Hepatic stellate cell (primary cell): ENCODE data around the gene CDK5RAP3.

Source experiments
- DNase-seq: peaks from one replicate; pipeline ENCODE4 v3.0.0; 2011; ENCODE audit warnings: low spot score

Gene CDK5RAP3

GRCh38 chr17:47949197-47949759, 21.6 kb upstream of the CDK5RAP3 start:
- peak; percentile 83 for DNase-seq

- DNase-seq: no peak
Measured at GRCh38 chr17:47949946-47950345, 21.0 kb upstream of the CDK5RAP3 start.

GRCh38 chr17:47950448-47950847, 20.5 kb upstream of the CDK5RAP3 start:
- no peak for DNase-seq

GRCh38 chr17:47952171-47953021, 18.5 kb upstream of the CDK5RAP3 start:
- no peak for DNase-seq

- no peak for DNase-seq
Measured at GRCh38 chr17:47953909-47954308, 17.0 kb upstream of the CDK5RAP3 start.

GRCh38 chr17:47955497-47956461, 15.1 kb upstream of the CDK5RAP3 start:
- no peak for DNase-seq

GRCh38 chr17:47956791-47957590, 13.9 kb upstream of the CDK5RAP3 start:
- DNase-seq: no peak

GRCh38 chr17:47957591-47958490, 13.1 kb upstream of the CDK5RAP3 start, which contains the start of gene PRR15L:
Gene PRR15L (minus strand): TSS chr17:47957883. CDS start chr17:47953234, 4,649 bp downstream.
- DNase-seq: no peak

GRCh38 chr17:47959825-47960655, 10.9 kb upstream of the CDK5RAP3 start:
- DNase-seq: no peak

GRCh38 chr17:47961406-47961805, 9.5 kb upstream of the CDK5RAP3 start:
- no peak for DNase-seq

GRCh38 chr17:47962901-47963300, 8.0 kb upstream of the CDK5RAP3 start:
- no peak for DNase-seq

GRCh38 chr17:47964856-47965255, 6.1 kb upstream of the CDK5RAP3 start:
- DNase-seq: no peak

- no peak for DNase-seq
Measured at GRCh38 chr17:47966079-47966519, 4.8 kb upstream of the CDK5RAP3 start.

GRCh38 chr17:47967607-47968252, 3.2 kb upstream of the CDK5RAP3 start:
- DNase-seq: peak; percentile 80

- no peak for DNase-seq
Measured at GRCh38 chr17:47968836-47969235, 2.1 kb upstream of the CDK5RAP3 start.

GRCh38 chr17:47969930-47970724, 786 bp upstream of the CDK5RAP3 start:
- no peak for DNase-seq

- DNase-seq: no peak
Measured at GRCh38 chr17:47973541-47973940, 2.6 kb downstream of the CDK5RAP3 start.

- DNase-seq: no peak
Measured at GRCh38 chr17:47975189-47975822, 4.4 kb downstream of the CDK5RAP3 start.
